ENCODE results near the gene ALKBH4. TPM values are rescaled to one million over a fixed set of nuclear protein-coding genes. Genes with fewer than 3 reads are reported as not detected.

The ALKBH4 gene
- total and polyA plus RNA-seq, 10 of the 15 experiments (the other 5 are each of a cell fraction or from before 2014, with no cell fraction given): 4.1 to 16.9 (median 11.3) TPM

DNA sequence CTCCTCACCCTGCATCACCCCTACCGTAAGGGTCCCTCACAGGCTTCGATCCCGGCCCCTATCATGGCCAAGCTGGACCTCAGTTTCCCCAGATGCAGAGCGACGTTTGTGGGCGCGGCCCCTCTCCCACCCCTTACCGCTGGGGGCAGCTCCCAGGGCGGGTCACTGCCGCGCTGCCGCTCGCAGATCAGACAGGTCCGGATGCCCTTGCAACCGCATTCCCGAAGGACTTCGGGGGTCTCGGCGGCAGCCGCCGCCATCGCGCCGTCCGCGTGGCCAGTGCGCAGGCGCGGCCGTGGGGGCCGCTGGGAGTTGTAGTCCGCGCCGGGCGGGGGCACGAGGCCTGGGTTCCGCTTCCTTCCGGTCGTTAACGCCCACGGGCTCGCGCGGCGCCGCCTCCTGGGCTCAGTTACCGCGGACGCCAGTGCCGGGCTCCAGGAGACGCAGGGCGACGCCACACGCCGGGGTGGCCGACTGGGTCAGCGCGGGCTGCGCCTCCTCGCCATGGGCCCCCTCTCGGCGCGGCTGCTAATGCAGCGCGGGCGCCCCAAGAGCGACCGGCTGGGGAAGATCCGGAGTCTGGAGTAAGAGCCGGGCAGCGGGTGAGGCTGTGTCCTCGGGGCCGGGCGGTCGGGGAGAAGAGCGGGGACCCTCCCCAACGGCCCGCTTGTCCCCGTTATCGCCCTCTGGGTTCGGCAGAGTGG is at the start of gene ALKBH4, which contains the start of gene LRWD1 (continued):
- TF ChIP-seq NR2C2 (IDR thresholded peaks at IDR 0.05; ENCODE audit: borderline replicate concordance, control insufficient read depth, insufficient read length, low read depth) (no peak), ETV6 (conservative IDR thresholded peaks at IDR 0.05 in 1 of 2, IDR thresholded peaks at IDR 0.05 in 1 of 2; ENCODE audit: borderline replicate concordance in 1 of 2, low read depth in 1 of 2) (no peak), JUNB (IDR thresholded peaks at IDR 0.05) (no peak), GABPA (IDR thresholded peaks at IDR 0.05; ENCODE audit: low read depth) (peak; percentile 82), CREB1 (IDR thresholded peaks at IDR 0.05; ENCODE audit: low read depth) (peak; percentile 50; the same call in 1 of the 2 replicates), RBBP5 (conservative IDR thresholded peaks at IDR 0.05) (no peak), ESRRA (IDR thresholded peaks at IDR 0.05; ENCODE audit: low read length) (no peak), TCF3 (IDR thresholded peaks at IDR 0.05; ENCODE audit: borderline replicate concordance, insufficient read depth, low read depth, low read length) (0 out of 2 replicates have a peak, but pooled peaks have one; percentile 43), RAD51 (IDR thresholded peaks at IDR 0.05) (no peak), SREBF1 (IDR thresholded peaks at IDR 0.05; ENCODE audit: low read length) (peak; percentile 78), NFYB (IDR thresholded peaks at IDR 0.05; ENCODE audit: insufficient read depth, low read depth, low read length) (no peak), KDM1A (IDR thresholded peaks at IDR 0.05; ENCODE audit: borderline replicate concordance) (no peak), BACH1 (IDR thresholded peaks at IDR 0.05; ENCODE audit: borderline replicate concordance) (peak; percentile 87)
- TF ChIP-seq, protein P1, sequence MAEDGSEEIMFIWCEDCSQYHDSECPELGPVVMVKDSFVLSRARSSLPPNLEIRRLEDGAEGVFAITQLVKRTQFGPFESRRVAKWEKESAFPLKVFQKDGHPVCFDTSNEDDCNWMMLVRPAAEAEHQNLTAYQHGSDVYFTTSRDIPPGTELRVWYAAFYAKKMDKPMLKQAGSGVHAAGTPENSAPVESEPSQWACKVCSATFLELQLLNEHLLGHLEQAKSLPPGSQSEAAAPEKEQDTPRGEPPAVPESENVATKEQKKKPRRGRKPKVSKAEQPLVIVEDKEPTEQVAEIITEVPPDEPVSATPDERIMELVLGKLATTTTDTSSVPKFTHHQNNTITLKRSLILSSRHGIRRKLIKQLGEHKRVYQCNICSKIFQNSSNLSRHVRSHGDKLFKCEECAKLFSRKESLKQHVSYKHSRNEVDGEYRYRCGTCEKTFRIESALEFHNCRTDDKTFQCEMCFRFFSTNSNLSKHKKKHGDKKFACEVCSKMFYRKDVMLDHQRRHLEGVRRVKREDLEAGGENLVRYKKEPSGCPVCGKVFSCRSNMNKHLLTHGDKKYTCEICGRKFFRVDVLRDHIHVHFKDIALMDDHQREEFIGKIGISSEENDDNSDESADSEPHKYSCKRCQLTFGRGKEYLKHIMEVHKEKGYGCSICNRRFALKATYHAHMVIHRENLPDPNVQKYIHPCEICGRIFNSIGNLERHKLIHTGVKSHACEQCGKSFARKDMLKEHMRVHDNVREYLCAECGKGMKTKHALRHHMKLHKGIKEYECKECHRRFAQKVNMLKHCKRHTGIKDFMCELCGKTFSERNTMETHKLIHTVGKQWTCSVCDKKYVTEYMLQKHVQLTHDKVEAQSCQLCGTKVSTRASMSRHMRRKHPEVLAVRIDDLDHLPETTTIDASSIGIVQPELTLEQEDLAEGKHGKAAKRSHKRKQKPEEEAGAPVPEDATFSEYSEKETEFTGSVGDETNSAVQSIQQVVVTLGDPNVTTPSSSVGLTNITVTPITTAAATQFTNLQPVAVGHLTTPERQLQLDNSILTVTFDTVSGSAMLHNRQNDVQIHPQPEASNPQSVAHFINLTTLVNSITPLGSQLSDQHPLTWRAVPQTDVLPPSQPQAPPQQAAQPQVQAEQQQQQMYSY (CRISPR knock-in tag; IDR thresholded peaks at IDR 0.05): no peak
- TF ChIP-seq, protein P2, sequence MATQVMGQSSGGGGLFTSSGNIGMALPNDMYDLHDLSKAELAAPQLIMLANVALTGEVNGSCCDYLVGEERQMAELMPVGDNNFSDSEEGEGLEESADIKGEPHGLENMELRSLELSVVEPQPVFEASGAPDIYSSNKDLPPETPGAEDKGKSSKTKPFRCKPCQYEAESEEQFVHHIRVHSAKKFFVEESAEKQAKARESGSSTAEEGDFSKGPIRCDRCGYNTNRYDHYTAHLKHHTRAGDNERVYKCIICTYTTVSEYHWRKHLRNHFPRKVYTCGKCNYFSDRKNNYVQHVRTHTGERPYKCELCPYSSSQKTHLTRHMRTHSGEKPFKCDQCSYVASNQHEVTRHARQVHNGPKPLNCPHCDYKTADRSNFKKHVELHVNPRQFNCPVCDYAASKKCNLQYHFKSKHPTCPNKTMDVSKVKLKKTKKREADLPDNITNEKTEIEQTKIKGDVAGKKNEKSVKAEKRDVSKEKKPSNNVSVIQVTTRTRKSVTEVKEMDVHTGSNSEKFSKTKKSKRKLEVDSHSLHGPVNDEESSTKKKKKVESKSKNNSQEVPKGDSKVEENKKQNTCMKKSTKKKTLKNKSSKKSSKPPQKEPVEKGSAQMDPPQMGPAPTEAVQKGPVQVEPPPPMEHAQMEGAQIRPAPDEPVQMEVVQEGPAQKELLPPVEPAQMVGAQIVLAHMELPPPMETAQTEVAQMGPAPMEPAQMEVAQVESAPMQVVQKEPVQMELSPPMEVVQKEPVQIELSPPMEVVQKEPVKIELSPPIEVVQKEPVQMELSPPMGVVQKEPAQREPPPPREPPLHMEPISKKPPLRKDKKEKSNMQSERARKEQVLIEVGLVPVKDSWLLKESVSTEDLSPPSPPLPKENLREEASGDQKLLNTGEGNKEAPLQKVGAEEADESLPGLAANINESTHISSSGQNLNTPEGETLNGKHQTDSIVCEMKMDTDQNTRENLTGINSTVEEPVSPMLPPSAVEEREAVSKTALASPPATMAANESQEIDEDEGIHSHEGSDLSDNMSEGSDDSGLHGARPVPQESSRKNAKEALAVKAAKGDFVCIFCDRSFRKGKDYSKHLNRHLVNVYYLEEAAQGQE (IDR thresholded peaks at IDR 0.05; ENCODE audit: low read depth, low read length): no peak
- TF ChIP-seq, protein P3, sequence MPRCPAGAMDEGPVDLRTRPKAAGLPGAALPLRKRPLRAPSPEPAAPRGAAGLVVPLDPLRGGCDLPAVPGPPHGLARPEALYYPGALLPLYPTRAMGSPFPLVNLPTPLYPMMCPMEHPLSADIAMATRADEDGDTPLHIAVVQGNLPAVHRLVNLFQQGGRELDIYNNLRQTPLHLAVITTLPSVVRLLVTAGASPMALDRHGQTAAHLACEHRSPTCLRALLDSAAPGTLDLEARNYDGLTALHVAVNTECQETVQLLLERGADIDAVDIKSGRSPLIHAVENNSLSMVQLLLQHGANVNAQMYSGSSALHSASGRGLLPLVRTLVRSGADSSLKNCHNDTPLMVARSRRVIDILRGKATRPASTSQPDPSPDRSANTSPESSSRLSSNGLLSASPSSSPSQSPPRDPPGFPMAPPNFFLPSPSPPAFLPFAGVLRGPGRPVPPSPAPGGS (IDR thresholded peaks at IDR 0.05; ENCODE audit: borderline replicate concordance, insufficient read depth, low read depth, low read length, poor library complexity, severe bottlenecking): no peak
- TF ChIP-seq, protein P4, sequence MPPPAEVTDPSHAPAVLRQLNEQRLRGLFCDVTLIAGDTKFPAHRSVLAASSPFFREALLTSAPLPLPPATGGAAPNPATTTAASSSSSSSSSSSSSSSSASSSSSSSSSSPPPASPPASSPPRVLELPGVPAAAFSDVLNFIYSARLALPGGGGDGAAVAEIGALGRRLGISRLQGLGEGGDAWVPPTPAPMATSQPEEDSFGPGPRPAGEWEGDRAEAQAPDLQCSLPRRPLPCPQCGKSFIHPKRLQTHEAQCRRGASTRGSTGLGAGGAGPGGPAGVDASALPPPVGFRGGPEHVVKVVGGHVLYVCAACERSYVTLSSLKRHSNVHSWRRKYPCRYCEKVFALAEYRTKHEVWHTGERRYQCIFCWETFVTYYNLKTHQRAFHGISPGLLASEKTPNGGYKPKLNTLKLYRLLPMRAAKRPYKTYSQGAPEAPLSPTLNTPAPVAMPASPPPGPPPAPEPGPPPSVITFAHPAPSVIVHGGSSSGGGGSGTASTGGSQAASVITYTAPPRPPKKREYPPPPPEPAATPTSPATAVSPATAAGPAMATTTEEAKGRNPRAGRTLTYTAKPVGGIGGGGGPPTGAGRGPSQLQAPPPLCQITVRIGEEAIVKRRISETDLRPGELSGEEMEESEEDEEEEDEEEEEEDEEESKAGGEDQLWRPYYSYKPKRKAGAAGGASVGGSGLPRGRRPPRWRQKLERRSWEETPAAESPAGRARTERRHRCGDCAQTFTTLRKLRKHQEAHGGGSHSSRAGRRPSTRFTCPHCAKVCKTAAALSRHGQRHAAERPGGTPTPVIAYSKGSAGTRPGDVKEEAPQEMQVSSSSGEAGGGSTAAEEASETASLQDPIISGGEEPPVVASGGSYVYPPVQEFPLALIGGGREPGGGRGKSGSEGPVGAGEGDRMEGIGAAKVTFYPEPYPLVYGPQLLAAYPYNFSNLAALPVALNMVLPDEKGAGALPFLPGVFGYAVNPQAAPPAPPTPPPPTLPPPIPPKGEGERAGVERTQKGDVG (CRISPR knock-in tag; IDR thresholded peaks at IDR 0.05): no peak

Measured in GM12878 (cell line).